Left ventricle myocardium superior (tissue), 1 donor: Measurements from ENCODE around the gene PIAS2. TPM values are rescaled to one million over a fixed set of nuclear protein-coding genes. Genes with fewer than 3 reads are reported as not detected.
"Not testable (repeated sequence)": the region's sequence is repeated elsewhere in the genome, so short reads cannot be mapped to it uniquely, and the experiment has no call there.

Experiments used
- ATAC-seq: fragments of 200-7000 bp; cut with Tn5 transposase; one replicate; pipeline ENCODE4 v1.9.1; 2020; ENCODE audit warnings: mild to moderate bottlenecking, moderate library complexity
- DNase-seq: peaks from one replicate; pipeline ENCODE4 v3.0.0-alpha.2; 2020
- intact Hi-C: fragments of 100-400 bp; cut with micrococcal nuclease; formaldehyde crosslinking; loops from one replicate; pipeline ENCODE4 v1.11.0; 2022
- long read RNA-seq: library from polyadenylated mRNA; unstranded; transcript quantifications from one replicate; pipeline ENCODE4 v2.0.0, GENCODE V29; 2021
- total RNA-seq: library from RNA; stranded (reverse); fragmentation: NEBNext Ultra II Directional; extraction: Animal tissue kit (Norgen Biotek cat#: 25700); gene quantifications from one replicate; pipeline ENCODE4 v1.2.1, GENCODE V29; 2021
- donor health status: DM: no; HTN: yes; CAD: no; lungs with severe emphysema.

Gene PIAS2
- 29.6 TPM for total RNA-seq
- long read RNA-seq, full-length matches to known transcripts, result 9 of 22 reads
- long read RNA-seq, partial matches to known transcripts, result 2 of 22 reads
- long read RNA-seq, other reads (novel, unspliced or antisense), result 11 of 22 reads

GRCh38 chr18:46917108-46917802, at the start of gene PIAS2, which contains the start of gene KATNAL2:
Gene PIAS2, minus strand, starts transcription at chr18:46917507. Its CDS starts 162 bp downstream, at chr18:46917345.
Gene KATNAL2, plus strand, starts transcription at chr18:46917602. Its CDS starts 29,271 bp downstream, at chr18:46946873.
- ATAC-seq (peak; percentile 96), DNase-seq (peak; percentile 92)
- intact Hi-C loops, result no loop called here

GRCh38 chr18:46966266-46966665, 49.0 kb upstream of the PIAS2 start:
- intact Hi-C loops, DNase-seq, ATAC-seq: not testable (repeated sequence)

- intact Hi-C loops, DNase-seq: not testable (repeated sequence)
- peak; percentile 52 for ATAC-seq
Observed at GRCh38 chr18:46964579-46965293, 47.4 kb upstream of the PIAS2 start.

GRCh38 chr18:46963656-46964578, 46.6 kb upstream of the PIAS2 start:
- DNase-seq, intact Hi-C loops: not testable (repeated sequence)
- ATAC-seq, result peak; percentile 43

- intact Hi-C loops, result no loop called here
- ATAC-seq, result no peak
- DNase-seq, result no peak
Observed at GRCh38 chr18:46958209-46958608, 40.9 kb upstream of the PIAS2 start.

GRCh38 chr18:46953195-46953594, 35.9 kb upstream of the PIAS2 start:
- intact Hi-C loops, result no loop called here
- ATAC-seq (no peak), DNase-seq (no peak)

GRCh38 chr18:46950064-46950656, 32.9 kb upstream of the PIAS2 start:
- DNase-seq (no peak), ATAC-seq (no peak)
- intact Hi-C loops, result no loop called here

GRCh38 chr18:46946656-46947282, 29.5 kb upstream of the PIAS2 start:
- ATAC-seq (peak; percentile 99), DNase-seq (peak; percentile 83)
- intact Hi-C loops, result no loop called here

- ATAC-seq (no peak), DNase-seq (no peak)
- intact Hi-C loops, result no loop called here
Observed at GRCh38 chr18:46942646-46943045, 25.3 kb upstream of the PIAS2 start.

GRCh38 chr18:46939998-46940571, 22.8 kb upstream of the PIAS2 start:
- DNase-seq (no peak), ATAC-seq (no peak)
- intact Hi-C loops, result no loop called here

- no peak for ATAC-seq
- DNase-seq, result no peak
- intact Hi-C loops, result no loop called here
Observed at GRCh38 chr18:46939337-46939963, 22.1 kb upstream of the PIAS2 start.

GRCh38 chr18:46920653-46921052, 3.3 kb upstream of the PIAS2 start:
- ATAC-seq (no peak), DNase-seq (no peak)
- intact Hi-C loops, result no loop called here

GRCh38 chr18:46920067-46920466, 2.8 kb upstream of the PIAS2 start:
- DNase-seq (no peak), ATAC-seq (no peak)
- intact Hi-C loops, result no loop called here

GRCh38 chr18:46917803-46918600, 695 bp upstream of the PIAS2 start:
- ATAC-seq, result no peak
- intact Hi-C loops, result no loop called here
- DNase-seq, result no peak

- intact Hi-C loops, result no loop called here
- ATAC-seq (peak; percentile 11), DNase-seq (no peak)
Observed at GRCh38 chr18:46916551-46917107, 678 bp downstream of the PIAS2 start.

GRCh38 chr18:46915800-46916550, 1.3 kb downstream of the PIAS2 start:
- no peak for DNase-seq
- ATAC-seq, result no peak
- intact Hi-C loops, result no loop called here
